SK-N-SH (cell line): Measurements from ENCODE around the gene BBC3. TPM values are rescaled to one million over a fixed set of nuclear protein-coding genes. Genes with fewer than 3 reads are reported as not detected.

Source experiments
- CTCF ChIA-PET: fragments of 300-600, 350-600 bp; formaldehyde crosslinking; extraction: SDS; loops from one replicate; lab custom pipeline; 2021; lab: Yijun Ruan, JAX
- POLR2A ChIA-PET: fragments of 350-600 bp; sonication (Branson Sonifier 250); formaldehyde crosslinking; extraction: SDS; loops from one replicate; lab custom pipeline; 2020; ENCODE audit warnings: antibody characterized with exemption, inconsistent platforms; lab: Yijun Ruan, JAX
- DNase-seq: peaks from one replicate; pipeline ENCODE4 v3.0.0; 2012
- H2AFZ ChIP-seq: fragments of 200-600 bp; sonication (generic); 2 replicates; pipeline ENCODE4 v1.8.1; 2016; ENCODE audit warnings: antibody characterized with exemption, mild to moderate bottlenecking, low read depth
- H3F3A ChIP-seq: fragments of 200-600 bp; sonication (generic); replicated peaks from 2 replicates; pipeline ENCODE3; 2016; ENCODE audit warnings: antibody characterized with exemption, mild to moderate bottlenecking; ENCODE audit not compliant: insufficient read depth
- H3K27ac ChIP-seq, 2 experiments: fragments of 200-500 bp in 1 of 2; fragments of 200-600 bp in 1 of 2; sonication (Bioruptor generic) in 1 of 2; sonication (generic), shearing (Covaris generic) in 1 of 2; 2 replicates each; pipeline versions ENCODE4 v1.5.1 to v1.6.1; 2014 to 2016; ENCODE audit warnings: low read depth in 2 of 2, inconsistent platforms in 1 of 2, low read length in 1 of 2, mild to moderate bottlenecking in 1 of 2, mixed read lengths in 1 of 2
- H3K27me3 ChIP-seq: fragments of 200-600 bp; sonication (generic), shearing (Covaris generic); 2 replicates; pipeline ENCODE4 v1.6.1; 2016; ENCODE audit warnings: mixed run types; ENCODE audit not compliant: insufficient read depth
- H3K36me3 ChIP-seq, 2 experiments: fragments of 200-500 bp in 1 of 2; fragments of 200-600 bp in 1 of 2; sonication (Bioruptor generic) in 1 of 2; sonication (generic) in 1 of 2; replicated peaks in 1 of 2; 2 replicates each; pipeline versions ENCODE3 to v1.5.1; 2014 to 2016; ENCODE audit warnings: low read length in 1 of 2, mild to moderate bottlenecking in 1 of 2; ENCODE audit not compliant: insufficient read depth in 2 of 2, control insufficient read depth in 1 of 2
- H3K4me1 ChIP-seq, 2 experiments: fragments of 200-500 bp in 1 of 2; fragments of 200-600 bp in 1 of 2; sonication (Bioruptor generic) in 1 of 2; sonication (generic), shearing (Covaris generic) in 1 of 2; 2 replicates each; pipeline versions ENCODE4 v1.5.1 to v1.6.1; 2014 to 2016; ENCODE audit warnings: low read depth in 1 of 2, low read length in 1 of 2, mixed run types in 1 of 2; ENCODE audit not compliant: insufficient read depth in 2 of 2, control insufficient read depth in 1 of 2
- H3K4me2 ChIP-seq: fragments of 200-600 bp; sonication (generic), shearing (Covaris generic); 2 replicates; pipeline ENCODE4 v1.6.1; 2017; ENCODE audit warnings: mixed run types
- H3K4me3 ChIP-seq, 2 experiments: fragments of 200-500 bp in 1 of 2; fragments of 200-600 bp in 1 of 2; sonication (Bioruptor generic) in 1 of 2; sonication (generic), shearing (Covaris generic) in 1 of 2; 2 replicates each; pipeline versions ENCODE4 v1.5.1 to v1.8.1; 2014 to 2016; ENCODE audit warnings: low read depth in 2 of 2, inconsistent platforms in 1 of 2, low read length in 1 of 2, mild to moderate bottlenecking in 1 of 2, mixed read lengths in 1 of 2, moderate library complexity in 1 of 2
- H3K79me2 ChIP-seq: fragments of 200-600 bp; sonication (generic); 2 replicates; pipeline ENCODE4 v1.8.1; 2017; ENCODE audit warnings: mild to moderate bottlenecking; ENCODE audit not compliant: insufficient read depth
- H3K9ac ChIP-seq: fragments of 200-600 bp; sonication (generic); 2 replicates; pipeline ENCODE4 v1.6.1; 2017; ENCODE audit warnings: mixed run types
- H3K9me2 ChIP-seq: fragments of 200-600 bp; sonication (generic); 2 replicates; pipeline ENCODE4 v1.6.1; 2017; ENCODE audit warnings: mixed run types
- H3K9me3 ChIP-seq: fragments of 200-600 bp; sonication (generic); 2 replicates; pipeline ENCODE4 v1.6.1; 2017; ENCODE audit warnings: mixed run types, mild to moderate bottlenecking, moderate library complexity
- H4K20me1 ChIP-seq: fragments of 200-600 bp; sonication (generic); 2 replicates; pipeline ENCODE4 v1.6.1; 2017; ENCODE audit warnings: mild to moderate bottlenecking, mixed run types; ENCODE audit not compliant: insufficient read depth
- ELF1 ChIP-seq: IDR thresholded peaks from 2 replicates; pipeline ENCODE4 v1.4.0; 2012
- EP300 ChIP-seq, 2 experiments: IDR thresholded peaks; 2 replicates each; pipeline versions ENCODE4 v1.4.0 to v1.6.1; 2012; ENCODE audit warnings: borderline replicate concordance in 1 of 2, low read depth in 1 of 2, low read length in 1 of 2
- EZH2phosphoT487 ChIP-seq: fragments of 200-600 bp; sonication (generic); IDR thresholded peaks from 2 replicates; pipeline ENCODE4 v1.6.1; 2017; ENCODE audit warnings: low read depth, mixed run types, mild to moderate bottlenecking, antibody characterized with exemption, moderate library complexity, borderline replicate concordance
- FOXM1 ChIP-seq: IDR thresholded peaks from 2 replicates; pipeline ENCODE4 v1.4.0; 2012; ENCODE audit warnings: low read depth, mild to moderate bottlenecking
- NRF1 ChIP-seq: IDR thresholded peaks from 2 replicates; pipeline ENCODE4 v1.6.1; 2012; ENCODE audit warnings: low read depth, mild to moderate bottlenecking, low read length
- POLR2AphosphoS5 ChIP-seq: IDR thresholded peaks from 2 replicates; pipeline ENCODE4 v1.6.1; 2012; ENCODE audit warnings: low read depth, low read length
- REST ChIP-seq: IDR thresholded peaks from 2 replicates; pipeline ENCODE4 v1.6.1; 2012; ENCODE audit warnings: mild to moderate bottlenecking, low read depth, low read length, moderate library complexity
- SMC3 ChIP-seq: IDR thresholded peaks from 2 replicates; pipeline ENCODE4 v1.6.1; 2012; ENCODE audit warnings: low read depth, low read length, improper control_type of control experiment
- TEAD4 ChIP-seq: IDR thresholded peaks from 2 replicates; pipeline ENCODE4 v1.4.0; 2012; ENCODE audit warnings: mild to moderate bottlenecking, borderline replicate concordance; ENCODE audit not compliant: insufficient read depth
- YY1 ChIP-seq: IDR thresholded peaks from 2 replicates; pipeline ENCODE4 v1.4.0; 2012; ENCODE audit warnings: low read depth, mild to moderate bottlenecking
- WGBS: methylation state at CpG from one replicate; pipeline ENCODE4 v1.1.6; 2017; ENCODE audit warnings: low lambda C conversion rate; 5-methylcytosine and 5-hydroxymethylcytosine counted together
- polyA plus RNA-seq, 3 experiments: library from polyadenylated mRNA; depleted of rRNA; stranded (reverse); fragments of >200 nt; gene quantifications; 2 replicates each; pipeline ENCODE4 v1.2.3, GENCODE V29; 2012
- TF ChIP-seq, protein P1 (sequence below): fragments of 200-600 bp; sonication (generic); IDR thresholded peaks from 2 replicates; pipeline ENCODE4 v1.6.1; 2017; ENCODE audit warnings: antibody characterized with exemption, mild to moderate bottlenecking, moderate library complexity
- TF ChIP-seq, protein P2 (sequence below): IDR thresholded peaks from 2 replicates; pipeline ENCODE4 v1.4.0; 2012; ENCODE audit warnings: low read depth
- TF ChIP-seq, protein P3 (sequence below): fragments of 150-350 bp; IDR thresholded peaks from 2 replicates; pipeline ENCODE4 v1.6.1; 2016; ENCODE audit warnings: mild to moderate bottlenecking, low read depth, low read length

BBC3 gene
- polyA plus RNA-seq, 1 of the 3 experiments (the other 2 are of a cell fraction): 14.5 TPM

DNA sequence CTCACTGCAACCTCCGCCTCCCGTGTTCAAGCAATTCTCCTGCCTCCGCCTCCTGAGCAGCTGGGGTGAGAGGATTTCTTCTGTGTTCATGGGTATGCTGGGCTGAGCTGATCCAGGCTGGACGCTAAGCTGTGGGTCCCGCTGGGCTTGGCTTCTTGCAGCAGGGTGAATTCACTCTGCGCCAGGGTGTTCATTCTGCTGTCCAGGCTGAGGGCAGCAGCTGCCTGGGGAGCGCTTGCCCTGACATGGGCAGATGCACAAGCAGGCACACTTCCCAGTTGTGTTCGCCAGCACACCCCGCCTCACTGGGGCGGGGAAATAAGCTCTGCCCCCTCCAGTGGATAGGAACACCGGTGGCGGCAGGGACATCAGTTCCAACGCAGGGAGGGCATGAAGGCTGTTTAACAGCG is 36.4 kb upstream of the BBC3 start:
- TF ChIP-seq, protein P1, sequence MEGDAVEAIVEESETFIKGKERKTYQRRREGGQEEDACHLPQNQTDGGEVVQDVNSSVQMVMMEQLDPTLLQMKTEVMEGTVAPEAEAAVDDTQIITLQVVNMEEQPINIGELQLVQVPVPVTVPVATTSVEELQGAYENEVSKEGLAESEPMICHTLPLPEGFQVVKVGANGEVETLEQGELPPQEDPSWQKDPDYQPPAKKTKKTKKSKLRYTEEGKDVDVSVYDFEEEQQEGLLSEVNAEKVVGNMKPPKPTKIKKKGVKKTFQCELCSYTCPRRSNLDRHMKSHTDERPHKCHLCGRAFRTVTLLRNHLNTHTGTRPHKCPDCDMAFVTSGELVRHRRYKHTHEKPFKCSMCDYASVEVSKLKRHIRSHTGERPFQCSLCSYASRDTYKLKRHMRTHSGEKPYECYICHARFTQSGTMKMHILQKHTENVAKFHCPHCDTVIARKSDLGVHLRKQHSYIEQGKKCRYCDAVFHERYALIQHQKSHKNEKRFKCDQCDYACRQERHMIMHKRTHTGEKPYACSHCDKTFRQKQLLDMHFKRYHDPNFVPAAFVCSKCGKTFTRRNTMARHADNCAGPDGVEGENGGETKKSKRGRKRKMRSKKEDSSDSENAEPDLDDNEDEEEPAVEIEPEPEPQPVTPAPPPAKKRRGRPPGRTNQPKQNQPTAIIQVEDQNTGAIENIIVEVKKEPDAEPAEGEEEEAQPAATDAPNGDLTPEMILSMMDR: no peak
- TF ChIP-seq EP300 (IDR thresholded peaks at IDR 0.05; ENCODE audit: borderline replicate concordance in 1 of 2, low read depth in 1 of 2, low read length in 1 of 2): no peak
- H3F3A ChIP-seq: no peaks in the 10 kb centered on the region
- H3K9ac ChIP-seq: no peak overlapping the region
- no peaks in the 10 kb centered on the region for H3K4me1 ChIP-seq
- no peak overlapping the region for H3K27ac ChIP-seq
- H3K27me3 ChIP-seq: no peaks in the 10 kb centered on the region
- POLR2A ChIA-PET: interaction anchor here (1.3 kb wide), 1 partner anchor 11 kb away, joined by 4 read pairs; the partner anchor contains the start of gene CCDC9
- peaks cover 25 to 33% of the 10 kb centered on the region in 2 experiments for H3K36me3 ChIP-seq
- H3K79me2 ChIP-seq: peaks cover 9% of the 10 kb centered on the region; the same call in 1 of the 2 replicates
- CTCF ChIA-PET: interaction anchor here (0.9 to 2.0 kb wide), 3 partner anchors 23 to 117 kb away, joined by 4 to 7 read pairs (median 4); no protein-coding TSS in a partner anchor
- H3K4me2 ChIP-seq: no peak overlapping the region
- WGBS: 96% methylated on average over 7 of the region's 14 CpGs
- H4K20me1 ChIP-seq: no peaks in the 10 kb centered on the region; the same call in 1 of the 2 replicates
- H3K9me3 ChIP-seq: no peaks in the 10 kb centered on the region
- H2AFZ ChIP-seq: no peak overlapping the region
- no peaks in the 10 kb centered on the region for H3K9me2 ChIP-seq
- DNase-seq: no peak
- H3K4me3 ChIP-seq: no peak overlapping the region

DNA sequence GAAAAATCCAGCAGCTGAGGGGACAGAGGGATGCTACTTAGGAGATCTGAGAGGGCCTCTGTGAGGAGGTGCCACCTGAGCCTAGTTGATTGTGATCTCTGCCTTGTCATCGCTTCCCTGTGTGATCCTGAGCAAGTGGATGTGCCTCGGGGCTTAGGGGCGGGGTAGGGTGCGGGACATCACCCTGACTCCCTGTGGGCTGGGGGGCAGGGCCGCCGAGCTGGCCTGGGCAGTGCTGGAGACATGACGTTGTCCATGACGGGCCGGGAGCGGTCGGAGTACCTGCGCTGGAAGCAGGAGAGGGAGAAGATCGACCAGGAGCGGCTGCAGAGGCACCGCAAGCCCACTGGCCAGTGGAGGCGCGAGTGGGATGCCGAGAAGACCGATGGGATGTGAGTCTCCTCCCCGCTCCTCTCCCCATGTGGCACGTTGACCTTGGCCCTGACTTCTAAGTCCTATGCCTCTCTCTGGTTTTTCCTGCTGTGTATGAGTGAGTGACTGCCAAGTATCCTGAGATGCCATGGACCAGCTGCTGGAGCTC is 35.5 kb upstream of the BBC3 start:
- H3K9me2 ChIP-seq: no peaks in the 10 kb centered on the region
- H3K9me3 ChIP-seq: no peaks in the 10 kb centered on the region
- H3K4me3 ChIP-seq: no peak overlapping the region
- TF ChIP-seq YY1: no peak
- TF ChIP-seq REST: no peak
- no peak for TF ChIP-seq NRF1
- TF ChIP-seq, protein P2, sequence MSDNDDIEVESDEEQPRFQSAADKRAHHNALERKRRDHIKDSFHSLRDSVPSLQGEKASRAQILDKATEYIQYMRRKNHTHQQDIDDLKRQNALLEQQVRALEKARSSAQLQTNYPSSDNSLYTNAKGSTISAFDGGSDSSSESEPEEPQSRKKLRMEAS: no peak
- TF ChIP-seq SMC3: no peak
- TF ChIP-seq ELF1: no peak
- TF ChIP-seq POLR2AphosphoS5: no peak
- no peak for TF ChIP-seq EZH2phosphoT487
- TF ChIP-seq, protein P3, sequence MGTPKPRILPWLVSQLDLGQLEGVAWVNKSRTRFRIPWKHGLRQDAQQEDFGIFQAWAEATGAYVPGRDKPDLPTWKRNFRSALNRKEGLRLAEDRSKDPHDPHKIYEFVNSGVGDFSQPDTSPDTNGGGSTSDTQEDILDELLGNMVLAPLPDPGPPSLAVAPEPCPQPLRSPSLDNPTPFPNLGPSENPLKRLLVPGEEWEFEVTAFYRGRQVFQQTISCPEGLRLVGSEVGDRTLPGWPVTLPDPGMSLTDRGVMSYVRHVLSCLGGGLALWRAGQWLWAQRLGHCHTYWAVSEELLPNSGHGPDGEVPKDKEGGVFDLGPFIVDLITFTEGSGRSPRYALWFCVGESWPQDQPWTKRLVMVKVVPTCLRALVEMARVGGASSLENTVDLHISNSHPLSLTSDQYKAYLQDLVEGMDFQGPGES: no peak
- no peak for TF ChIP-seq TEAD4
- TF ChIP-seq FOXM1: no peak
- 92% methylated on average over 21 of the region's 21 CpGs for WGBS
- no peak overlapping the region for H2AFZ ChIP-seq
- ChIA-PET POLR2A (interaction anchor here (1.3 kb wide), 1 partner anchor 10 kb away, joined by 4 read pairs; the partner anchor contains the start of gene CCDC9), CTCF (interaction anchor here (0.9 to 2.0 kb wide), 3 partner anchors 22 to 117 kb away, joined by 4 to 7 read pairs (median 4); no protein-coding TSS in a partner anchor)
- no peak overlapping the region for H3K9ac ChIP-seq
- H3K36me3 ChIP-seq: peaks cover 27 to 28% of the 10 kb centered on the region in 2 experiments
- DNase-seq: no peak
- H3K4me2 ChIP-seq: no peak overlapping the region
- no peaks in the 10 kb centered on the region for H3K27me3 ChIP-seq
- H4K20me1 ChIP-seq: no peaks in the 10 kb centered on the region; the same call in 1 of the 2 replicates
- no peaks in the 10 kb centered on the region for H3F3A ChIP-seq
- no peaks in the 10 kb centered on the region for H3K4me1 ChIP-seq
- no peak overlapping the region; a peak in 1 of 4 replicates for H3K27ac ChIP-seq
- H3K79me2 ChIP-seq: peaks cover 13% of the 10 kb centered on the region
